Measurements from ENCODE around the gene PTH.

The PTH gene

GRCh38 chr11:13448876-13449275 lies 46.9 kb downstream of the PTH start:
- FAIRE-seq, result no peak

DNA sequence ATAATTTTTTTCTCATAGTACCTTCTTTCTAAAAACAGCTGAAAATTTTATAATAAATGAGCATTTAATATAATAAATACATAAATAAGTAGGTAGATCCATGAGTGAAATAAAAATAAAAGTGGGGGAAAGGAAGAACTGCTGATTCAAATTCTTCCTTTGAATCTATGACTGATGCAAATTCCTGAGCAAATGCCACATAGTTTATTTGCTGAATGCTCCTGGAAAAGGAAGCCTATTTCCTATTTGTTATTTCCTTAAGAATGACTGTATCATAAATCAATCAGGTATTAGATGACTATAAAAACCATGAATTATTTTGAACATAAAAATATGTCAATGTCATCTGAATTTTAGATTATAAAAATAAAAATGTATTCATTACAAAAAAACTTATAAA lies 49.4 kb downstream of the PTH start:
- FAIRE-seq, result peak; percentile 61

- FAIRE-seq, result peak; percentile 39
These were observed 50.2 kb downstream of the PTH start for GRCh38 chr11:13445588-13445987.
